Astrocyte (in vitro differentiated cells and primary cell): Measurements from ENCODE around the gene NT5C1A. TPM values are rescaled to one million over a fixed set of nuclear protein-coding genes. Genes with fewer than 3 reads are reported as not detected.

Experiments
- DNase-seq: peaks from one replicate; pipeline ENCODE4 v3.0.0-alpha.2; 2010; ENCODE audit warnings: low read depth
- FAIRE-seq: peaks from 2 replicates; lab custom pipeline; 2011; peaks lifted over from hg19 to GRCh38; lab: Jason Lieb, UNC
- H2AFZ ChIP-seq: 2 replicates; pipeline ENCODE4 v1.6.0; 2012; ENCODE audit warnings: low read depth, low read length, inconsistent platforms
- H3K27ac ChIP-seq: 2 replicates; pipeline ENCODE4 v1.5.1; 2011; ENCODE audit warnings: low read depth, low read length, inconsistent platforms
- H3K27me3 ChIP-seq: 2 replicates; pipeline ENCODE4 v1.6.0; 2011; ENCODE audit warnings: low read length, inconsistent platforms; ENCODE audit not compliant: insufficient read depth
- H3K36me3 ChIP-seq: 2 replicates; pipeline ENCODE4 v1.5.1; 2011; ENCODE audit warnings: low read length, inconsistent platforms; ENCODE audit not compliant: insufficient read depth
- H3K4me1 ChIP-seq: 2 replicates; pipeline ENCODE4 v1.5.1; 2011; ENCODE audit warnings: low read length, inconsistent platforms; ENCODE audit not compliant: insufficient read depth
- H3K4me2 ChIP-seq: 2 replicates; pipeline ENCODE4 v1.6.0; 2012; ENCODE audit warnings: low read length, inconsistent platforms
- H3K4me3 ChIP-seq: 2 replicates; pipeline ENCODE4 v1.5.1; 2011; ENCODE audit warnings: low read depth, mild to moderate bottlenecking, low read length, inconsistent platforms; ENCODE audit not compliant: insufficient read depth
- H3K79me2 ChIP-seq: 2 replicates; pipeline ENCODE4 v1.6.0; 2012; ENCODE audit warnings: mild to moderate bottlenecking, low read length, inconsistent platforms; ENCODE audit not compliant: insufficient read depth
- H3K9ac ChIP-seq: 2 replicates; pipeline ENCODE4 v1.6.0; 2012; ENCODE audit warnings: mild to moderate bottlenecking, low read length, inconsistent platforms
- H3K9me3 ChIP-seq: 2 replicates; pipeline ENCODE4 v1.5.1; 2012; ENCODE audit warnings: low read depth, mild to moderate bottlenecking, low read length, inconsistent platforms; ENCODE audit not compliant: insufficient read depth
- H4K20me1 ChIP-seq: 2 replicates; pipeline ENCODE4 v1.6.0; 2012; ENCODE audit warnings: low read length, inconsistent platforms; ENCODE audit not compliant: insufficient read depth
- H3K27ac Mint-ChIP-seq: one replicate; pipeline ENCODE4 v1.8.0; 2021; ENCODE audit warnings: mild to moderate bottlenecking, mixed read lengths; ENCODE audit not compliant: unreplicated experiment
- H3K27me3 Mint-ChIP-seq: one replicate; pipeline ENCODE4 v1.8.0; 2021; ENCODE audit warnings: low read depth, mixed read lengths; ENCODE audit not compliant: unreplicated experiment
- H3K36me3 Mint-ChIP-seq: one replicate; pipeline ENCODE4 v1.8.0; 2021; ENCODE audit warnings: low read depth, mixed read lengths; ENCODE audit not compliant: unreplicated experiment
- H3K4me1 Mint-ChIP-seq: one replicate; pipeline ENCODE4 v1.8.0; 2021; ENCODE audit warnings: low read depth, mixed read lengths; ENCODE audit not compliant: unreplicated experiment
- H3K4me3 Mint-ChIP-seq: one replicate; pipeline ENCODE4 v1.8.0; 2021; ENCODE audit warnings: mild to moderate bottlenecking, moderate library complexity, mixed read lengths; ENCODE audit not compliant: unreplicated experiment
- H3K9me3 Mint-ChIP-seq: one replicate; pipeline ENCODE4 v1.8.0; 2021; ENCODE audit warnings: mild to moderate bottlenecking, mixed read lengths; ENCODE audit not compliant: unreplicated experiment
- CTCF ChIP-seq: IDR thresholded peaks from 2 replicates; pipeline ENCODE4 v1.5.1; 2011; ENCODE audit warnings: low read depth, mild to moderate bottlenecking, inconsistent platforms, low read length, moderate library complexity; ENCODE audit not compliant: insufficient read depth
- EZH2 ChIP-seq: IDR thresholded peaks from 2 replicates; pipeline ENCODE4 v1.6.1; 2012; ENCODE audit warnings: mild to moderate bottlenecking, low read length, inconsistent platforms; ENCODE audit not compliant: insufficient read depth
- total RNA-seq: library from RNA; stranded (reverse); gene quantifications from 2 replicates; pipeline ENCODE4 v1.2.1, GENCODE V29; 2021

The NT5C1A gene
- total RNA-seq, 1 donor from 2014 or later: 0.20 TPM

- peaks cover 6% of the 10 kb centered on the region for H3K9me3 Mint-ChIP-seq
- H3K4me2 ChIP-seq: no peak overlapping the region
- no peaks in the 10 kb centered on the region for H3K79me2 ChIP-seq
- H3K4me3 ChIP-seq: no peak overlapping the region
- H3K9me3 ChIP-seq: no peaks in the 10 kb centered on the region
- H3K4me1 ChIP-seq: no peaks in the 10 kb centered on the region
- TF ChIP-seq CTCF: no peak
- TF ChIP-seq EZH2: no peak
- H3K4me3 Mint-ChIP-seq: no peak overlapping the region
- H3K27me3 Mint-ChIP-seq: peaks cover 78% of the 10 kb centered on the region
- H3K27ac ChIP-seq: no peak overlapping the region
- DNase-seq (no peak), FAIRE-seq (no peak)
- H3K9ac ChIP-seq: no peak overlapping the region
- peaks cover 14% of the 10 kb centered on the region for H3K4me1 Mint-ChIP-seq
- no peaks in the 10 kb centered on the region for H3K36me3 ChIP-seq
- H2AFZ ChIP-seq: no peak overlapping the region
- H3K27me3 ChIP-seq: peaks cover 33% of the 10 kb centered on the region
- no peak overlapping the region for H3K27ac Mint-ChIP-seq
- H3K36me3 Mint-ChIP-seq: peaks cover 2% of the 10 kb centered on the region
- no peaks in the 10 kb centered on the region for H4K20me1 ChIP-seq
These were observed 27.5 kb upstream of the NT5C1A start for GRCh38 chr1:39699419-39699818.

GRCh38 chr1:39698568-39698967, 26.7 kb upstream of the NT5C1A start:
- no peak for FAIRE-seq

More at GRCh38 chr1:39698568-39698967, 26.7 kb upstream of the NT5C1A start:
- H3K9me3 Mint-ChIP-seq: peaks cover 6% of the 10 kb centered on the region
- TF ChIP-seq CTCF (no peak), EZH2 (no peak)
- H3K4me3 Mint-ChIP-seq: no peak overlapping the region
- H3K27ac Mint-ChIP-seq: no peak overlapping the region
- H3K9me3 ChIP-seq: no peaks in the 10 kb centered on the region
- no peak overlapping the region for H3K27ac ChIP-seq
- peaks cover 39% of the 10 kb centered on the region for H3K27me3 ChIP-seq
- H3K4me1 Mint-ChIP-seq: peaks cover 14% of the 10 kb centered on the region
- no peak overlapping the region for H3K4me2 ChIP-seq
- H3K9ac ChIP-seq: no peak overlapping the region
- H3K36me3 Mint-ChIP-seq: peaks cover 2% of the 10 kb centered on the region
- no peaks in the 10 kb centered on the region for H3K4me1 ChIP-seq
- no peaks in the 10 kb centered on the region for H3K36me3 ChIP-seq
- H3K27me3 Mint-ChIP-seq: peaks cover 79% of the 10 kb centered on the region
- no peak overlapping the region for H2AFZ ChIP-seq
- H3K79me2 ChIP-seq: no peaks in the 10 kb centered on the region
- no peak for DNase-seq
- H4K20me1 ChIP-seq: no peaks in the 10 kb centered on the region
- H3K4me3 ChIP-seq: no peak overlapping the region
